Measurements from ENCODE around the gene TP53TG5. TPM values are rescaled to one million over a fixed set of nuclear protein-coding genes. Genes with fewer than 3 reads are reported as not detected.

The TP53TG5 gene
- total RNA-seq, 2 donors from 2014 or later: 2.0 to 2.4 TPM

DNA sequence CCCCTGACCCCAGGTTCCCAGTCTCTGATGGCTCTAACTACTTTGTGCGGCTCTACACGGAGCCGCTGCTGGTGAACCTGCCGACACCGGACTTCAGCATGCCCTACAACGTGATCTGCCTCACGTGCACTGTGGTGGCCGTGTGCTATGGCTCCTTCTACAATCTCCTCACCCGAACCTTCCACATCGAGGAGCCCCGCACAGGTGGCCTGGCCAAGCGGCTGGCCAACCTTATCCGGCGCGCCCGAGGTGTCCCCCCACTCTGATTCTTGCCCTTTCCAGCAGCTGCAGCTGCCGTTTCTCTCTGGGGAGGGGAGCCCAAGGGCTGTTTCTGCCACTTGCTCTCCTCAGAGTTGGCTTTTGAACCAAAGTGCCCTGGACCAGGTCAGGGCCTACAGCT is 47.4 kb upstream of the TP53TG5 start:
- H3K4me1 ChIP-seq (ENCODE audit: control insufficient read depth, insufficient read depth, low read length): no peaks in the 10 kb centered on the region
- H3K27ac ChIP-seq (ENCODE audit: low read depth, low read length): no peak overlapping the region
- H3K9ac ChIP-seq (ENCODE audit: extremely low read depth, low read length, poor library complexity, severe bottlenecking): no peak overlapping the region
- no peak overlapping the region for H3K27ac Mint-ChIP-seq
- no peak overlapping the region for H3K4me3 ChIP-seq (ENCODE audit: low read length)
- no peaks in the 10 kb centered on the region for H3K9me3 Mint-ChIP-seq
- peaks cover 51% of the 10 kb centered on the region for H3K36me3 ChIP-seq (ENCODE audit: control insufficient read depth, insufficient read depth, low read length)
- no peaks in the 10 kb centered on the region for H3K9me3 ChIP-seq (ENCODE audit: control insufficient read depth, low read length)
- 92 to 96% methylated on average over 15 to 17 of the region's 17 CpGs for WGBS, 2 experiments (ENCODE audit: insufficient coverage in 1 of 2, insufficient read length in 1 of 2)
- H3K4me1 Mint-ChIP-seq: peaks cover 6% of the 10 kb centered on the region
- no peak overlapping the region for H3K4me3 Mint-ChIP-seq
- peaks cover 40% of the 10 kb centered on the region for H3K36me3 Mint-ChIP-seq (ENCODE audit: low read depth)
- TF ChIP-seq, protein P1, sequence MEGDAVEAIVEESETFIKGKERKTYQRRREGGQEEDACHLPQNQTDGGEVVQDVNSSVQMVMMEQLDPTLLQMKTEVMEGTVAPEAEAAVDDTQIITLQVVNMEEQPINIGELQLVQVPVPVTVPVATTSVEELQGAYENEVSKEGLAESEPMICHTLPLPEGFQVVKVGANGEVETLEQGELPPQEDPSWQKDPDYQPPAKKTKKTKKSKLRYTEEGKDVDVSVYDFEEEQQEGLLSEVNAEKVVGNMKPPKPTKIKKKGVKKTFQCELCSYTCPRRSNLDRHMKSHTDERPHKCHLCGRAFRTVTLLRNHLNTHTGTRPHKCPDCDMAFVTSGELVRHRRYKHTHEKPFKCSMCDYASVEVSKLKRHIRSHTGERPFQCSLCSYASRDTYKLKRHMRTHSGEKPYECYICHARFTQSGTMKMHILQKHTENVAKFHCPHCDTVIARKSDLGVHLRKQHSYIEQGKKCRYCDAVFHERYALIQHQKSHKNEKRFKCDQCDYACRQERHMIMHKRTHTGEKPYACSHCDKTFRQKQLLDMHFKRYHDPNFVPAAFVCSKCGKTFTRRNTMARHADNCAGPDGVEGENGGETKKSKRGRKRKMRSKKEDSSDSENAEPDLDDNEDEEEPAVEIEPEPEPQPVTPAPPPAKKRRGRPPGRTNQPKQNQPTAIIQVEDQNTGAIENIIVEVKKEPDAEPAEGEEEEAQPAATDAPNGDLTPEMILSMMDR (conservative IDR thresholded peaks at IDR 0.05): no peak
- H3K27me3 ChIP-seq (ENCODE audit: control insufficient read depth, insufficient read depth, low read length, poor library complexity, severe bottlenecking): no peaks in the 10 kb centered on the region
- no peaks in the 10 kb centered on the region for H3K27me3 Mint-ChIP-seq (ENCODE audit: insufficient read depth)
- DNase-seq: no peak

DNA sequence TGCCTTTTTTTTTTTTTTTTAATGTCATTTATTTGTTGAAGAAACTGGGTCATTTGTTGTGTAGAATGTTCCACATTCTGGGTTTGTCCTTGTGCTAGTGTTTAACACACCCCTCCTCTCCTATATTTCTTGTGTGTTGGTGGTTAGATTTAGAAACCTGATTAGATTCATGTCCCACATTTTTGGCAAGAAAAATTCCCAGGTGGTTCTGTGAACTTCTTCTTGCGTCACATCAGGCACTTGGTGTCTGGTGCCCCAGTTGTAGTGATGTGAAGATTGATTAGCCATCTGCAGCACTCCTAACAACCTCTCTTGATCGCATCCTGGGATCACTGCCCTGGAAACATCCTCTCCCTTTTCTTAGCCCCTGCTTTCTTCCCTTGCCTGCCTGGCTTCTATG is 45.6 kb upstream of the TP53TG5 start:
- H3K4me1 Mint-ChIP-seq: peaks cover 6% of the 10 kb centered on the region
- H3K36me3 Mint-ChIP-seq (ENCODE audit: low read depth): peaks cover 52% of the 10 kb centered on the region
- peaks cover 67% of the 10 kb centered on the region for H3K36me3 ChIP-seq (ENCODE audit: control insufficient read depth, insufficient read depth, low read length)
- no peak overlapping the region for H3K4me3 Mint-ChIP-seq
- no peaks in the 10 kb centered on the region for H3K27me3 Mint-ChIP-seq (ENCODE audit: insufficient read depth)
- TF ChIP-seq, protein P1 (conservative IDR thresholded peaks at IDR 0.05): no peak
- no peaks in the 10 kb centered on the region for H3K4me1 ChIP-seq (ENCODE audit: control insufficient read depth, insufficient read depth, low read length)
- H3K4me3 ChIP-seq (ENCODE audit: low read length): no peak overlapping the region
- DNase-seq: no peak
- no peak overlapping the region for H3K9ac ChIP-seq (ENCODE audit: extremely low read depth, low read length, poor library complexity, severe bottlenecking)
- H3K9me3 Mint-ChIP-seq: no peaks in the 10 kb centered on the region
- no peaks in the 10 kb centered on the region for H3K9me3 ChIP-seq (ENCODE audit: control insufficient read depth, low read length)
- no peak overlapping the region for H3K27ac Mint-ChIP-seq
- 93% methylated on average over 2 of the region's 2 CpGs; no CpG with 5 or more reads in 1 of the 2 experiments for WGBS, 2 experiments (ENCODE audit: insufficient coverage in 1 of 2, insufficient read length in 1 of 2)
- H3K27ac ChIP-seq (ENCODE audit: low read depth, low read length): no peak overlapping the region
- no peaks in the 10 kb centered on the region for H3K27me3 ChIP-seq (ENCODE audit: control insufficient read depth, insufficient read depth, low read length, poor library complexity, severe bottlenecking)

DNA sequence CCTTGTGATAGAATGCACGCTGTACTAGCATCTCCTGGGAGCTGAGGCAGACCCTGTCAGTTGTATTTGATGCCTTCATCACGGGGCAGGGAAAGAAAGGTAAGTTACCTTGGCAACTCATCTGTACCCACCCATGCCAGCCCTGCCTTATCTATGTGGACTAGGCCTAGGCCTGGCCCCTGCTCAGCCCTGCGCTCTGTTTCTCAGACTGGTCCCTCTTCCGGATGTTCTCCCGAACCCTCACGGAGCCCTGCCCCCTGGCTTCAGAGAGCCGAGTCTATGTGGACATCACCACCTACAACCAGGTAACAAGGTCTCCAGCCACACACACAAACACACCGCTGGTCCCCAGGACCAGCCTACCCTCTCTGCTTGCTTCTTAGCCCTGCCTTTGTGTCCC is 42.0 kb upstream of the TP53TG5 start:
- no peaks in the 10 kb centered on the region for H3K4me1 ChIP-seq (ENCODE audit: control insufficient read depth, insufficient read depth, low read length)
- TF ChIP-seq, protein P1 (conservative IDR thresholded peaks at IDR 0.05): no peak
- Mint-ChIP-seq H3K27me3 (ENCODE audit: insufficient read depth) (no peaks in the 10 kb centered on the region), H3K9me3 (no peaks in the 10 kb centered on the region), H3K4me3 (no peak overlapping the region), H3K4me1 (peaks cover 4% of the 10 kb centered on the region), H3K36me3 (ENCODE audit: low read depth) (peaks cover 51% of the 10 kb centered on the region), H3K27ac (no peak overlapping the region)
- 94 to 100% methylated on average over 3 to 8 of the region's 8 CpGs for WGBS, 2 experiments (ENCODE audit: insufficient coverage in 1 of 2, insufficient read length in 1 of 2)
- H3K9me3 ChIP-seq (ENCODE audit: control insufficient read depth, low read length): no peaks in the 10 kb centered on the region
- peaks cover 66% of the 10 kb centered on the region for H3K36me3 ChIP-seq (ENCODE audit: control insufficient read depth, insufficient read depth, low read length)
- H3K27me3 ChIP-seq (ENCODE audit: control insufficient read depth, insufficient read depth, low read length, poor library complexity, severe bottlenecking): no peaks in the 10 kb centered on the region
- DNase-seq: no peak
- H3K9ac ChIP-seq (ENCODE audit: extremely low read depth, low read length, poor library complexity, severe bottlenecking): no peak overlapping the region
- no peak overlapping the region for H3K4me3 ChIP-seq (ENCODE audit: low read length)
- H3K27ac ChIP-seq (ENCODE audit: low read depth, low read length): no peak overlapping the region
